ENCODE results near the gene FHDC1.

DNA sequence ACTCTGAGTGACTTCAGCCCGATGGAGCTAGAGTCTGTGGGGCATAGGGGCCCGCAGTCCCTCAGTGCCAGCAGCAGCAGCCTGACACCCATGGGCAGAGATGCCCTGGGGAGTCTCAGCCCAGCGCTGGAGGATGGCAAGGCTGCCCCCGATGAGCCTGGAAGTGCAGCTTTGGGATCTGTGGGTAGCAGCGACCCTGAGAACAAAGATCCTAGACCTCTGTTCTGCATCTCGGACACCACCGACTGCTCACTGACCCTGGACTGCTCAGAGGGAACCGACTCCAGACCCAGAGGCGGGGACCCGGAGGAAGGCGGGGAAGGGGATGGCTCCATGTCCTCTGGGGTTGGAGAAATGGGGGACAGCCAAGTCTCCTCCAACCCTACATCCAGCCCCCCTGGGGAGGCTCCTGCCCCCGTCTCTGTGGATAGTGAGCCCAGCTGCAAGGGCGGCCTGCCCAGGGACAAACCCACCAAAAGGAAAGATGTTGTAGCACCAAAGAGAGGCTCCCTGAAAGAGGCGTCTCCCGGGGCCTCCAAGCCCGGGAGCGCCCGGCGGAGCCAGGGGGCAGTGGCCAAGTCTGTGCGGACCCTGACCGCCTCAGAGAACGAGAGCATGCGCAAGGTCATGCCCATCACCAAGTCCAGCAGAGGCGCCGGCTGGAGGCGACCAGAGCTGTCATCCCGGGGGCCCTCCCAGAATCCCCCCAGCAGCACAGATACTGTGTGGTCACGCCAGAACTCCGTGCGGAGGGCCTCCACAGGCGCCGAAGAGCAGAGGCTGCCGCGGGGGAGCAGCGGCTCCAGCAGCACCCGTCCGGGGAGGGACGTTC, 39.5 kb downstream of the FHDC1 start:
- TF ChIP-seq, protein P1, sequence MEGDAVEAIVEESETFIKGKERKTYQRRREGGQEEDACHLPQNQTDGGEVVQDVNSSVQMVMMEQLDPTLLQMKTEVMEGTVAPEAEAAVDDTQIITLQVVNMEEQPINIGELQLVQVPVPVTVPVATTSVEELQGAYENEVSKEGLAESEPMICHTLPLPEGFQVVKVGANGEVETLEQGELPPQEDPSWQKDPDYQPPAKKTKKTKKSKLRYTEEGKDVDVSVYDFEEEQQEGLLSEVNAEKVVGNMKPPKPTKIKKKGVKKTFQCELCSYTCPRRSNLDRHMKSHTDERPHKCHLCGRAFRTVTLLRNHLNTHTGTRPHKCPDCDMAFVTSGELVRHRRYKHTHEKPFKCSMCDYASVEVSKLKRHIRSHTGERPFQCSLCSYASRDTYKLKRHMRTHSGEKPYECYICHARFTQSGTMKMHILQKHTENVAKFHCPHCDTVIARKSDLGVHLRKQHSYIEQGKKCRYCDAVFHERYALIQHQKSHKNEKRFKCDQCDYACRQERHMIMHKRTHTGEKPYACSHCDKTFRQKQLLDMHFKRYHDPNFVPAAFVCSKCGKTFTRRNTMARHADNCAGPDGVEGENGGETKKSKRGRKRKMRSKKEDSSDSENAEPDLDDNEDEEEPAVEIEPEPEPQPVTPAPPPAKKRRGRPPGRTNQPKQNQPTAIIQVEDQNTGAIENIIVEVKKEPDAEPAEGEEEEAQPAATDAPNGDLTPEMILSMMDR (IDR thresholded peaks at IDR 0.05) = no peak
- TF ChIP-seq POLR2AphosphoS5 (IDR thresholded peaks at IDR 0.05) (no peak), POLR2A (IDR thresholded peaks at IDR 0.05) (no peak), EP300 (IDR thresholded peaks at IDR 0.05) (no peak)
